Measurements from ENCODE around the gene OR8S1.

The OR8S1 gene

DNA sequence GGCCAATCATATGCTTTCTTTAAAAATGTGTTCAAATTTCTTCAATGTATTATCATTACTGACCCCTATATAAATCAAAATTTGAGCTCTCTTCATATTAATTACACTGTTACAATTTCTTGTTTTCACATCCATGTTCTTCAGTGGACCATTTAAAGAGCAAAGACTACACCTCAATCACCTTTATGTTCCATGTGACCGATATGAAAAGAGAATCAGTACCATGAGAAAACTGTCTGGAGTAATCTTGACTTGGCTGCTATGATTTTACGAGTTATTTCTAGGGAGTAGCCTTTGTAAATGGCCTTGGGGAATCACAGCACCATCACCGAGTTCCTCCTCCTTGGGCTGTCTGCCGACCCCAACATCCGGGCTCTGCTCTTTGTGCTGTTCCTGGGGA lies at the start of gene OR8S1:
TSS of gene OR8S1 (plus strand) at position 301 of the 400 bp plus-strand sequence. CDS start at position 301, 0 bp downstream.
- ATAC-seq: no peak
- TF ChIP-seq OSR1 (CRISPR knock-in tag; IDR thresholded peaks at IDR 0.05) (no peak), ZNF70 (CRISPR knock-in tag; IDR thresholded peaks at IDR 0.05) (no peak), ZFP30 (CRISPR knock-in tag; IDR thresholded peaks at IDR 0.05) (no peak), ESRRG (CRISPR knock-in tag; IDR thresholded peaks at IDR 0.05) (no peak), ZFP3 (CRISPR knock-in tag; IDR thresholded peaks at IDR 0.05) (no peak), TCF4 (CRISPR knock-in tag; IDR thresholded peaks at IDR 0.05; ENCODE audit: borderline replicate concordance) (no peak), ZNF565 (CRISPR knock-in tag; conservative IDR thresholded peaks at IDR 0.05; ENCODE audit: low read depth) (no peak), CREB5 (CRISPR knock-in tag; IDR thresholded peaks at IDR 0.05; ENCODE audit: low read depth) (no peak), GLIS3 (CRISPR knock-in tag; IDR thresholded peaks at IDR 0.05) (no peak), ZNF8 (CRISPR knock-in tag; IDR thresholded peaks at IDR 0.05) (no peak), ZC3H10 (CRISPR knock-in tag; IDR thresholded peaks at IDR 0.05) (no peak), ISL1 (CRISPR knock-in tag; IDR thresholded peaks at IDR 0.05) (no peak), BACH2 (CRISPR knock-in tag; IDR thresholded peaks at IDR 0.05; ENCODE audit: borderline replicate concordance) (no peak), ARNTL (CRISPR knock-in tag; IDR thresholded peaks at IDR 0.05; ENCODE audit: borderline replicate concordance, low read depth) (no peak), SNAI2 (CRISPR knock-in tag; IDR thresholded peaks at IDR 0.05) (no peak), POU6F1 (CRISPR knock-in tag; IDR thresholded peaks at IDR 0.05; ENCODE audit: borderline replicate concordance, low read depth) (no peak), CSDC2 (CRISPR knock-in tag; IDR thresholded peaks at IDR 0.05) (no peak), TOX (CRISPR knock-in tag; IDR thresholded peaks at IDR 0.05; ENCODE audit: borderline replicate concordance) (no peak)
- TF ChIP-seq, protein P1, sequence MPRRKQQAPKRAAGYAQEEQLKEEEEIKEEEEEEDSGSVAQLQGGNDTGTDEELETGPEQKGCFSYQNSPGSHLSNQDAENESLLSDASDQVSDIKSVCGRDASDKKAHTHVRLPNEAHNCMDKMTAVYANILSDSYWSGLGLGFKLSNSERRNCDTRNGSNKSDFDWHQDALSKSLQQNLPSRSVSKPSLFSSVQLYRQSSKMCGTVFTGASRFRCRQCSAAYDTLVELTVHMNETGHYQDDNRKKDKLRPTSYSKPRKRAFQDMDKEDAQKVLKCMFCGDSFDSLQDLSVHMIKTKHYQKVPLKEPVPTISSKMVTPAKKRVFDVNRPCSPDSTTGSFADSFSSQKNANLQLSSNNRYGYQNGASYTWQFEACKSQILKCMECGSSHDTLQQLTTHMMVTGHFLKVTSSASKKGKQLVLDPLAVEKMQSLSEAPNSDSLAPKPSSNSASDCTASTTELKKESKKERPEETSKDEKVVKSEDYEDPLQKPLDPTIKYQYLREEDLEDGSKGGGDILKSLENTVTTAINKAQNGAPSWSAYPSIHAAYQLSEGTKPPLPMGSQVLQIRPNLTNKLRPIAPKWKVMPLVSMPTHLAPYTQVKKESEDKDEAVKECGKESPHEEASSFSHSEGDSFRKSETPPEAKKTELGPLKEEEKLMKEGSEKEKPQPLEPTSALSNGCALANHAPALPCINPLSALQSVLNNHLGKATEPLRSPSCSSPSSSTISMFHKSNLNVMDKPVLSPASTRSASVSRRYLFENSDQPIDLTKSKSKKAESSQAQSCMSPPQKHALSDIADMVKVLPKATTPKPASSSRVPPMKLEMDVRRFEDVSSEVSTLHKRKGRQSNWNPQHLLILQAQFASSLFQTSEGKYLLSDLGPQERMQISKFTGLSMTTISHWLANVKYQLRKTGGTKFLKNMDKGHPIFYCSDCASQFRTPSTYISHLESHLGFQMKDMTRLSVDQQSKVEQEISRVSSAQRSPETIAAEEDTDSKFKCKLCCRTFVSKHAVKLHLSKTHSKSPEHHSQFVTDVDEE (CRISPR knock-in tag; IDR thresholded peaks at IDR 0.05): no peak
- TF ChIP-seq, protein P2, sequence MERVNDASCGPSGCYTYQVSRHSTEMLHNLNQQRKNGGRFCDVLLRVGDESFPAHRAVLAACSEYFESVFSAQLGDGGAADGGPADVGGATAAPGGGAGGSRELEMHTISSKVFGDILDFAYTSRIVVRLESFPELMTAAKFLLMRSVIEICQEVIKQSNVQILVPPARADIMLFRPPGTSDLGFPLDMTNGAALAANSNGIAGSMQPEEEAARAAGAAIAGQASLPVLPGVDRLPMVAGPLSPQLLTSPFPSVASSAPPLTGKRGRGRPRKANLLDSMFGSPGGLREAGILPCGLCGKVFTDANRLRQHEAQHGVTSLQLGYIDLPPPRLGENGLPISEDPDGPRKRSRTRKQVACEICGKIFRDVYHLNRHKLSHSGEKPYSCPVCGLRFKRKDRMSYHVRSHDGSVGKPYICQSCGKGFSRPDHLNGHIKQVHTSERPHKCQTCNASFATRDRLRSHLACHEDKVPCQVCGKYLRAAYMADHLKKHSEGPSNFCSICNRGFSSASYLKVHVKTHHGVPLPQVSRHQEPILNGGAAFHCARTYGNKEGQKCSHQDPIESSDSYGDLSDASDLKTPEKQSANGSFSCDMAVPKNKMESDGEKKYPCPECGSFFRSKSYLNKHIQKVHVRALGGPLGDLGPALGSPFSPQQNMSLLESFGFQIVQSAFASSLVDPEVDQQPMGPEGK (CRISPR knock-in tag; IDR thresholded peaks at IDR 0.05; ENCODE audit: borderline replicate concordance): no peak

GRCh38 chr12:48482198-48482597 lies 43.2 kb upstream of the OR8S1 start, which contains the start of gene C12orf54:
Gene C12orf54, plus strand, starts transcription at chr12:48482498. Its CDS starts 799 bp downstream, at chr12:48483297.
- ATAC-seq: no peak
- TF ChIP-seq ISL1 (CRISPR knock-in tag; IDR thresholded peaks at IDR 0.05): no peak
- TF ChIP-seq SNAI2 (CRISPR knock-in tag; IDR thresholded peaks at IDR 0.05): no peak
- TF ChIP-seq OSR1 (CRISPR knock-in tag; IDR thresholded peaks at IDR 0.05): no peak
- TF ChIP-seq, protein P1 (CRISPR knock-in tag; IDR thresholded peaks at IDR 0.05): no peak
- TF ChIP-seq TCF4 (CRISPR knock-in tag; IDR thresholded peaks at IDR 0.05; ENCODE audit: borderline replicate concordance): no peak
- no peak for TF ChIP-seq ARNTL (CRISPR knock-in tag; IDR thresholded peaks at IDR 0.05; ENCODE audit: borderline replicate concordance, low read depth)
- TF ChIP-seq ESRRG (CRISPR knock-in tag; IDR thresholded peaks at IDR 0.05): no peak
- TF ChIP-seq ZNF70 (CRISPR knock-in tag; IDR thresholded peaks at IDR 0.05): no peak
- TF ChIP-seq, protein P3, sequence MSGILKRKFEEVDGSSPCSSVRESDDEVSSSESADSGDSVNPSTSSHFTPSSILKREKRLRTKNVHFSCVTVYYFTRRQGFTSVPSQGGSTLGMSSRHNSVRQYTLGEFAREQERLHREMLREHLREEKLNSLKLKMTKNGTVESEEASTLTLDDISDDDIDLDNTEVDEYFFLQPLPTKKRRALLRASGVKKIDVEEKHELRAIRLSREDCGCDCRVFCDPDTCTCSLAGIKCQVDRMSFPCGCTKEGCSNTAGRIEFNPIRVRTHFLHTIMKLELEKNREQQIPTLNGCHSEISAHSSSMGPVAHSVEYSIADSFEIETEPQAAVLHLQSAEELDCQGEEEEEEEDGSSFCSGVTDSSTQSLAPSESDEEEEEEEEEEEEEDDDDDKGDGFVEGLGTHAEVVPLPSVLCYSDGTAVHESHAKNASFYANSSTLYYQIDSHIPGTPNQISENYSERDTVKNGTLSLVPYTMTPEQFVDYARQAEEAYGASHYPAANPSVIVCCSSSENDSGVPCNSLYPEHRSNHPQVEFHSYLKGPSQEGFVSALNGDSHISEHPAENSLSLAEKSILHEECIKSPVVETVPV (CRISPR knock-in tag; IDR thresholded peaks at IDR 0.05): no peak
- no peak for TF ChIP-seq ZFP3 (CRISPR knock-in tag; IDR thresholded peaks at IDR 0.05)

All from SK-N-SH treated with all-trans-retinoic acid at 6 μM for 48 hours (cell line).